Measurements from ENCODE around the gene ZNF319. TPM values are rescaled to one million over a fixed set of nuclear protein-coding genes. Genes with fewer than 3 reads are reported as not detected.
A peak's percentile ranks its signal among the peaks of the same experiment; 100 is the strongest.

The ZNF319 gene
- total and polyA plus RNA-seq, 2 experiments from 2014 or later, result 1.7 to 10.0 TPM

- no peak for TF ChIP-seq CTCF (conservative IDR thresholded peaks at IDR 0.05; ENCODE audit: low read depth in 2 of 2)
- TF ChIP-seq ETS1 (IDR thresholded peaks at IDR 0.05), result no peak
Observed at GRCh38 chr16:57960310-57960709, 40.2 kb downstream of the ZNF319 start (continued).

- no peak overlapping the region for H3K4me2 ChIP-seq
- Mint-ChIP-seq H3K4me3 (no peak overlapping the region), H3K36me3 (ENCODE audit: low read depth) (no peaks in the 10 kb centered on the region), H3K27ac (0 out of 2 replicates have a peak overlapping the region, but pooled peaks have one; percentile 40), H3K9me3 (no peaks in the 10 kb centered on the region), H3K4me1 (peaks cover 15% of the 10 kb centered on the region), H3K27me3 (ENCODE audit: insufficient read depth, low read depth, poor library complexity) (peaks cover 14% of the 10 kb centered on the region)
- H3K4me3 ChIP-seq, result no peak overlapping the region
- no peaks in the 10 kb centered on the region for H3K27me3 ChIP-seq (ENCODE audit: insufficient read depth)
- H3K79me2 ChIP-seq (replicated peaks; ENCODE audit: insufficient read depth), result no peaks in the 10 kb centered on the region
- no peaks in the 10 kb centered on the region for H3K4me1 ChIP-seq (ENCODE audit: insufficient read depth)
- peak overlapping the region; percentile 66 for H2AFZ ChIP-seq
- H3F3A ChIP-seq (replicated peaks; ENCODE audit: low read depth), result no peaks in the 10 kb centered on the region
- H3K36me3 ChIP-seq (ENCODE audit: insufficient read depth), result no peaks in the 10 kb centered on the region
- H3K9me2 ChIP-seq (ENCODE audit: insufficient read depth), result no peaks in the 10 kb centered on the region
- DNase-seq (ENCODE audit: low spot score), result no peak
- ATAC-seq, result no peak
- no peaks in the 10 kb centered on the region for H4K20me1 ChIP-seq (replicated peaks; ENCODE audit: insufficient read depth)
- H3K27ac ChIP-seq (ENCODE audit: low read depth), result no peak overlapping the region
- TF ChIP-seq EZH2 (IDR thresholded peaks at IDR 0.05; ENCODE audit: low read depth, unreplicated experiment) (no peak), NANOG (IDR thresholded peaks at IDR 0.05; ENCODE audit: borderline replicate concordance) (no peak), ZNF331 (CRISPR knock-in tag; IDR thresholded peaks at IDR 0.05; ENCODE audit: low read depth) (no peak), STAT1 (IDR thresholded peaks at IDR 0.05; ENCODE audit: unreplicated experiment) (no peak), POLR2AphosphoS5 (IDR thresholded peaks at IDR 0.05; ENCODE audit: low read depth) (no peak), JUNB (IDR thresholded peaks at IDR 0.05; ENCODE audit: unreplicated experiment) (no peak), ETS1 (IDR thresholded peaks at IDR 0.05) (no peak), EZH2phosphoT487 (IDR thresholded peaks at IDR 0.05; ENCODE audit: unreplicated experiment) (no peak), ZNF462 (CRISPR knock-in tag; IDR thresholded peaks at IDR 0.05) (no peak), ZNF114 (CRISPR knock-in tag; IDR thresholded peaks at IDR 0.05) (no peak), CTCF (conservative IDR thresholded peaks at IDR 0.05; ENCODE audit: low read depth in 2 of 2) (no peak), CREB1 (CRISPR knock-in tag; IDR thresholded peaks at IDR 0.05; ENCODE audit: low read depth) (no peak)
Observed at GRCh38 chr16:57959804-57960203, 40.7 kb downstream of the ZNF319 start.
